GM12891 (cell line): ENCODE data around the gene PPP1R26.

Source experiments
- PAX5 ChIP-seq: IDR thresholded peaks from 2 replicates; pipeline ENCODE4 v1.6.1; 2011; ENCODE audit warnings: low read length, moderate library complexity, mild to moderate bottlenecking; ENCODE audit not compliant: insufficient read depth, severe bottlenecking
- POLR2A ChIP-seq: IDR thresholded peaks from 2 replicates; pipeline ENCODE4 v1.6.1; 2011; ENCODE audit warnings: low read depth, low read length, control low read depth
- POLR2AphosphoS5 ChIP-seq: IDR thresholded peaks from 2 replicates; pipeline ENCODE4 v1.6.1; 2011; ENCODE audit warnings: low read depth, low read length, control low read depth
- SPI1 ChIP-seq: IDR thresholded peaks from 2 replicates; pipeline ENCODE4 v1.6.1; 2011; ENCODE audit warnings: low read depth, low read length, control low read depth
- TAF1 ChIP-seq: IDR thresholded peaks from 2 replicates; pipeline ENCODE4 v1.6.1; 2011; ENCODE audit warnings: low read depth, low read length, control low read depth

- TF ChIP-seq POLR2A (no peak), POLR2AphosphoS5 (no peak), TAF1 (no peak), SPI1 (no peak), PAX5 (no peak)
These were observed 42.1 kb downstream of the PPP1R26 start for GRCh38 chr9:135521608-135522095.
